Islet of Langerhans (tissue), 1 donor: Measurements from ENCODE around the gene CAMTA1.

ENCODE experiments used
- FAIRE-seq: peaks from one replicate; lab custom pipeline; 2011; peaks lifted over from hg19 to GRCh38; lab: Jason Lieb, UNC

Gene CAMTA1

GRCh38 chr1:7290971-7291970, 506.0 kb downstream of the CAMTA1 start:
- FAIRE-seq = no peak

- no peak for FAIRE-seq
Measured at GRCh38 chr1:7292036-7292681, 506.9 kb downstream of the CAMTA1 start.

GRCh38 chr1:7292714-7293419, 507.6 kb downstream of the CAMTA1 start:
- no peak for FAIRE-seq

- FAIRE-seq = no peak
Measured at GRCh38 chr1:7293702-7294629, 508.7 kb downstream of the CAMTA1 start.

DNA sequence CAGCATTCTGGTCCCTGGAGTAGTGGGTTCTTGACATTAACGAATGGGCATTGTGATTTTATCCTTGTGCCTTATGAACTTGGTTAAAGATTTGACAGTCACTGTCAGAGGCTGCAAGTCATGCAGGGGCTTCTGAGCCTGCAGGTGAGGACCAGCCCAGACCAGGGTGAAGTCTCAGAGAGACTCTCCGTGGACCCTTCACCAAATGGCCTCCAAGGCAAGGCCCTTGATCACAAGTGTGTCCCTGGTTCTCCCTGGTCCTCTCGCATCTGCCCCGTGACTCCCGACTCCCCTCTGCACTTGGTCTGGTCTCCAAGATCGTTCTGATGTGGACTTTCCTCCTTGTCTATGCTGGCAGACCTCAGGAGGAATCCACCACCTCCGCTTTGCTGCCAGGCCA, 509.4 kb downstream of the CAMTA1 start:
- no peak for FAIRE-seq

- no peak for FAIRE-seq
Measured at GRCh38 chr1:7295946-7296345, 510.7 kb downstream of the CAMTA1 start.

GRCh38 chr1:7296968-7297367, 511.7 kb downstream of the CAMTA1 start:
- FAIRE-seq = no peak

GRCh38 chr1:7298145-7298544, 512.9 kb downstream of the CAMTA1 start:
- FAIRE-seq = no peak

DNA sequence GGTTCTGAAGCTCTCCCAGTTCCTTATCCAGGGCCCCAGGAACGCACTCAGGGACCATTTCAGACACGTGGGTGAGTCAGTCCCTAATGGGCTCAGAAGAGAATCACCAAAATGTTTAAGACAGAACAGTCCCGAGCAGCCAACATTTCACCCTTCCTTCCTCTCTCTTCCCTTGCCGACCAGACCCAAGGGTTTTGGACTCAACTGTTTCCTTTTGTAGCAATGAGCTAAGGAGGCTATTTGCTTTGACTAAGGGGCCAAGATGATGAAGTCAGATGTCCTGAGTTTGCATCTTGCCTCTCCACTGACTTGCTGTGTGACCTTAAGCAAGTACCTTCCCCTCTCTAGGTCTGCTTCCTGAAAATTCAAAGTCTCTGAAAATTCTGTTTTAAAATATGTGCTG, 513.5 kb downstream of the CAMTA1 start:
- FAIRE-seq = no peak

- no peak for FAIRE-seq
Measured at GRCh38 chr1:7299329-7299799, 514.1 kb downstream of the CAMTA1 start.

- FAIRE-seq = no peak
Measured at GRCh38 chr1:7299994-7300393, 514.7 kb downstream of the CAMTA1 start.

DNA sequence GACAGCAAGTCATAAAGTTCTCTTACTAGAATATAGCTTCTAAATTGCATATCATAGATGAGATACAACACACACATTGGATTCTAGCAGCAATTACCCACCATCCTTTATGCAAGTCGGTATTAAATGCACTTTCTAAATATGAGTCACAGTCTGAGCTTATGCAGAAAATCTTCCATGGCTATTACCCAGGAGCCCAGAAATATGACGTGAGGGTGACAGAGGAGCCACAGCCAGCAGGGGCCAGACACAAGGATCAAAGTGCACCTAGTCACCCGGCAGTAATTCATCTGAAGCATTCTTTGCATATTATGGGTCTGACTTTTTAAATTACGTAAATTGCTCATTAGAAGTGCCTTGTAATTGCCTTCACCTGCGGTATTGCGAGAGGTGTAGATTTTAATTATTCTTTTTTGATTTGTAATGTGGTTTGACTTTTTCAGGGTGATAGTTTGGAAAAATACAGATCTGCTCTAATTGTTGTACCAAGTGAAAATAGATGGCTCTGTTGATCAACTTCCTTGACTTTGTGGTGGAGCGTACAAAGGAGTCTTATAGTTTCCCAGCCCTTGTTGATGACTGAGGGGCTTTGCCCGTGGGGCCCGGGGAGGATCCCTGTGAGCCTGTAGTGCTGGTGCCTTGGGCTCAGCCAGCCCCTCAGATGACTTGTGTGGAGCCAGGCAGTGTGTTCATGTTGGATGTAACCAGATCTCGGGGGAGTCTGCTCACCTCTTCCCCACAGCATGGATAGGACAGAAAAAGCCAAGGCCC, 515.8 kb downstream of the CAMTA1 start:
- no peak for FAIRE-seq

DNA sequence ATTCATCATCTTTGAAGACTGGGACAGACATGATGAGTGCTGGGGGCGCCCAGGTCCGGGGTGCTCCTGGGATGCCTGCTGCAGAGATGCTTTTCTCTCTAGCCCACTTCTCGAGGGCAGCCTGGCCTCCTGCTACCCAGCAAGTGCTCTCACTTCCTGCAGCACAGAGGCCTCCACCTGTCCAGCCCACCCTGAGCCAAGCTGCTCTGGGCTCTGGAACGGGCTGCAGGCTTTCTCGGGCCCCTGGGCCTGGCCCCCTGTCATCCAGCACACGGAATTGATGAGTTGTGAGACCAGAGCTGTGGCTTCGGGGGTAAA, 516.4 kb downstream of the CAMTA1 start:
- FAIRE-seq = no peak

- FAIRE-seq = no peak
Measured at GRCh38 chr1:7302126-7302525, 516.9 kb downstream of the CAMTA1 start.

GRCh38 chr1:7302873-7303272, 517.6 kb downstream of the CAMTA1 start:
- FAIRE-seq = no peak

- no peak for FAIRE-seq
Measured at GRCh38 chr1:7303554-7304317, 518.5 kb downstream of the CAMTA1 start.

DNA sequence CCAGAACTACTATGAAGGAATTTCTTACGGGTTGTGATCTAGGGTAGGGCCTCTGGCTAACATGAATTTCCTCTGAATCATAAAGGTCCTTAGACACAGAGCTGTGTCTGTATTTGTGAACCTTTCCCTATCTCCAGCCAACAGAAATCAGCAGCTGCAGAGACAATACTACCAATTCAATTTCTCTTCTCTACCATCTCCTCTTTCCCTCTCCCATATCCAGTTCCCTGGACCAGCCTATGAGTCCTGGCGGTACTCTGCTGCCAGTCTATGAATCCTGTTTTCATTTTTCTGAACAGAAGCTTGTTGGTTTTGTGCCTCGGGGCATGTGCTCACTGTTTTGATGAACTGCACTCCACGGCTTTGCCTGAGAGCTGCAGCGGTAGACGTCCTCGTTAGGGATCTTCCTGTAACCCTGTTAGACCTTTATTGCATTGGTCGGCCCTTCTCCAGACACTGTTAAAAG, 527.9 kb downstream of the CAMTA1 start:
- no peak for FAIRE-seq

DNA sequence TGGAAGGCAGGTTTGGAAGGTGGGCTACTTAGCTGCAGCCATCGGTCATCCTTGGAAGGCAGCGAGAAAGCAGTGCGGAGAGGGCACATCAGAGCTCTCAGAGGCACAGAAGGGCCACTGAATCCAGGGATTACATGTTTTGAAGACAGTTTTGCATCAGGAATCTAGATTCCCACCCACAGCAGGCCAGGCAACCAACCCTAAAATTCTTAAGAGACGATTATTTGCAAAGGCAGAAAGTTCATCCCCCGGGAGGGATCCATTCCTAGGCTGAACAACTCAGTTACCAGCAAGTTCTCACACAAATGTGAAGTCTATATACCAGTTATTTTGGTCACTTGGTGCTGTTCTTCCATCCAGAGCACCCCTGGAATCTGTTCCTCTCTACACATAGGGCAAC, 528.6 kb downstream of the CAMTA1 start:
- FAIRE-seq = no peak

DNA sequence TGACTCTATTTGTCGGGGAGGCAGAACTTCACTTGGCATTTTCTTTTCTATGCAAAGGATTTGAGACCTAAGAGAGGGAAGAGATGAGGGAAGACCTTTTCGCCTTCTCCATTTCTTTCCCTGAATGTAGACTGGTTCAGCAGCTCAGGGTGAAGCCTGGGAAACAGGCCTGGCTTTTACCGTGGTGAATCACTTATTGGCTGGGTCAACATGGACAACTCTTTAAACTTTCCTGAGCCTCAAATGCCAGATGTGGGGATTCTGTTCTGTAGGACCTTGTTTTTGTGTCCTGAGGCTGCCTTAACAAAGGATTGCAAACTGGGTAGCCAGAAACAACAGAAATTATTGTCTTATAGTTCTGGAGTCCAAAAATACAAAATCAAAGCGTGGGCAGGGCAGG, 530.1 kb downstream of the CAMTA1 start:
- no peak for FAIRE-seq

DNA sequence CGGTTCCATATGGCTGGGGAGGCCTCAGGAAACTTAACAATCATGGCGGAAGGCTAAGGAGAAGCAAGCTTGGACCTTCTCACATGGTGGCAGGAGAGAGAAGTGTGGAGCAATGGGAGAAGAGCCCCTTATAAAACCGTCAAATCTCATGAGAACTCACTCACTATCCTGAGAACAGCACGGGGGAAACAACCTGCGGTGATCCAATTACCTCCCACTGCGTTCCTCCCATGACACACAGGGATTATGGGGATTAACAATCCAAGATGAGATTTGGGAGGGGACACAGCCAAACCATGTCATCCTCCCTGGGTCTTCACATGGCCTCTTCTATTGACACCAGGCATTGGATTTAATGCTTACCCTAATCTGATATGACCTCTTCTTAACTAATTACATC, 530.7 kb downstream of the CAMTA1 start:
- FAIRE-seq = no peak
